A549 (cell line): ENCODE results near the gene SLC9A1.

ENCODE experiments used
- EHMT2 ChIP-seq: fragments of 200-600 bp; sonication (generic); IDR thresholded peaks from 2 replicates; pipeline ENCODE4 v1.6.1; 2016; ENCODE audit warnings: antibody characterized with exemption, low read depth, mild to moderate bottlenecking, moderate library complexity
- MYC ChIP-seq: IDR thresholded peaks from 2 replicates; pipeline ENCODE4 v1.6.1; 2012; ENCODE audit warnings: mild to moderate bottlenecking, inconsistent platforms, low read length, improper control_type of control experiment, borderline replicate concordance
- PHF8 ChIP-seq: fragments of 200-600 bp; sonication (generic); IDR thresholded peaks from 2 replicates; pipeline ENCODE4 v1.6.1; 2016; ENCODE audit warnings: low read depth, mild to moderate bottlenecking, antibody characterized with exemption, moderate library complexity, borderline replicate concordance
- POLR2A ChIP-seq: IDR thresholded peaks from 2 replicates; pipeline ENCODE4 v1.6.1; 2012; ENCODE audit warnings: mild to moderate bottlenecking, low read length
- RAD21 ChIP-seq, 2 experiments: fragments of >200 bp in 1 of 2; sonication (Bioruptor Twin) in 1 of 2; formaldehyde crosslinking in 1 of 2; IDR thresholded peaks in 1 of 2; conservative IDR thresholded peaks in 1 of 2; 2 replicates in 1 of 2; 3 replicates in 1 of 2; pipeline ENCODE4 v1.6.1; 2012 to 2018; ENCODE audit warnings: inconsistent platforms in 1 of 2
- SMC3 ChIP-seq: fragments of >200 bp; sonication (Bioruptor Twin); formaldehyde crosslinking; IDR thresholded peaks from 3 replicates; pipeline ENCODE4 v1.6.1; 2018; ENCODE audit warnings: inconsistent platforms
- TF ChIP-seq, protein P1 (sequence below): fragments of >200 bp; sonication (Bioruptor Twin); formaldehyde crosslinking; IDR thresholded peaks from 3 replicates; pipeline ENCODE4 v1.5.1; 2016
- TF ChIP-seq, protein P2 (sequence below): fragments of 200-600 bp; sonication (generic); IDR thresholded peaks from 2 replicates; pipeline ENCODE4 v1.6.1; 2016; ENCODE audit warnings: antibody characterized with exemption, mild to moderate bottlenecking, moderate library complexity
- TF ChIP-seq, protein P3 (sequence below): IDR thresholded peaks from 2 replicates; pipeline ENCODE4 v1.6.1; 2012

DNA sequence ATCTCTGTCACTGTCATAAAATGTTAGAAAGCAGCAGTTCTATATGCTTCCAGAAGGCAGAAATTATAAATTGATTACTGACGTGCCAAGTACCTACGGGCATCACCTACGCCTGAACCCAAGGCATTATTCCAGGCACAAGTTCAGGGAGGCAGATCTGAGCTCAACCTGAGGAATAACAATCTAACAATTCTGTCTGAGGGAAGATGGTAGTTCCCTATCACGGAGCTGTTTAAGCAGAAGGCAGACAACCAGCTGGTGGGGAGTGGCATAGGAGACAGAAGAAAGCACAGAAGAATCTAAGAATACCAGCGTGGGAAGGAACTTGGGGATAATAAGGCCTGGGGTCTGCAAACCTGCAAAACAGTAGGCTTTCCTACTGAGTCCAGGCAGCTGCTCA lies 40.4 kb downstream of the SLC9A1 start:
- TF ChIP-seq, protein P1, sequence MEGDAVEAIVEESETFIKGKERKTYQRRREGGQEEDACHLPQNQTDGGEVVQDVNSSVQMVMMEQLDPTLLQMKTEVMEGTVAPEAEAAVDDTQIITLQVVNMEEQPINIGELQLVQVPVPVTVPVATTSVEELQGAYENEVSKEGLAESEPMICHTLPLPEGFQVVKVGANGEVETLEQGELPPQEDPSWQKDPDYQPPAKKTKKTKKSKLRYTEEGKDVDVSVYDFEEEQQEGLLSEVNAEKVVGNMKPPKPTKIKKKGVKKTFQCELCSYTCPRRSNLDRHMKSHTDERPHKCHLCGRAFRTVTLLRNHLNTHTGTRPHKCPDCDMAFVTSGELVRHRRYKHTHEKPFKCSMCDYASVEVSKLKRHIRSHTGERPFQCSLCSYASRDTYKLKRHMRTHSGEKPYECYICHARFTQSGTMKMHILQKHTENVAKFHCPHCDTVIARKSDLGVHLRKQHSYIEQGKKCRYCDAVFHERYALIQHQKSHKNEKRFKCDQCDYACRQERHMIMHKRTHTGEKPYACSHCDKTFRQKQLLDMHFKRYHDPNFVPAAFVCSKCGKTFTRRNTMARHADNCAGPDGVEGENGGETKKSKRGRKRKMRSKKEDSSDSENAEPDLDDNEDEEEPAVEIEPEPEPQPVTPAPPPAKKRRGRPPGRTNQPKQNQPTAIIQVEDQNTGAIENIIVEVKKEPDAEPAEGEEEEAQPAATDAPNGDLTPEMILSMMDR = no peak
- no peak for TF ChIP-seq MYC
- TF ChIP-seq, protein P2, sequence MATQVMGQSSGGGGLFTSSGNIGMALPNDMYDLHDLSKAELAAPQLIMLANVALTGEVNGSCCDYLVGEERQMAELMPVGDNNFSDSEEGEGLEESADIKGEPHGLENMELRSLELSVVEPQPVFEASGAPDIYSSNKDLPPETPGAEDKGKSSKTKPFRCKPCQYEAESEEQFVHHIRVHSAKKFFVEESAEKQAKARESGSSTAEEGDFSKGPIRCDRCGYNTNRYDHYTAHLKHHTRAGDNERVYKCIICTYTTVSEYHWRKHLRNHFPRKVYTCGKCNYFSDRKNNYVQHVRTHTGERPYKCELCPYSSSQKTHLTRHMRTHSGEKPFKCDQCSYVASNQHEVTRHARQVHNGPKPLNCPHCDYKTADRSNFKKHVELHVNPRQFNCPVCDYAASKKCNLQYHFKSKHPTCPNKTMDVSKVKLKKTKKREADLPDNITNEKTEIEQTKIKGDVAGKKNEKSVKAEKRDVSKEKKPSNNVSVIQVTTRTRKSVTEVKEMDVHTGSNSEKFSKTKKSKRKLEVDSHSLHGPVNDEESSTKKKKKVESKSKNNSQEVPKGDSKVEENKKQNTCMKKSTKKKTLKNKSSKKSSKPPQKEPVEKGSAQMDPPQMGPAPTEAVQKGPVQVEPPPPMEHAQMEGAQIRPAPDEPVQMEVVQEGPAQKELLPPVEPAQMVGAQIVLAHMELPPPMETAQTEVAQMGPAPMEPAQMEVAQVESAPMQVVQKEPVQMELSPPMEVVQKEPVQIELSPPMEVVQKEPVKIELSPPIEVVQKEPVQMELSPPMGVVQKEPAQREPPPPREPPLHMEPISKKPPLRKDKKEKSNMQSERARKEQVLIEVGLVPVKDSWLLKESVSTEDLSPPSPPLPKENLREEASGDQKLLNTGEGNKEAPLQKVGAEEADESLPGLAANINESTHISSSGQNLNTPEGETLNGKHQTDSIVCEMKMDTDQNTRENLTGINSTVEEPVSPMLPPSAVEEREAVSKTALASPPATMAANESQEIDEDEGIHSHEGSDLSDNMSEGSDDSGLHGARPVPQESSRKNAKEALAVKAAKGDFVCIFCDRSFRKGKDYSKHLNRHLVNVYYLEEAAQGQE = no peak
- TF ChIP-seq RAD21 (conservative IDR thresholded peaks at IDR 0.05 in 1 of 2, IDR thresholded peaks at IDR 0.05 in 1 of 2) = no peak
- no peak for TF ChIP-seq SMC3
- no peak for TF ChIP-seq POLR2A
- TF ChIP-seq PHF8 = no peak
- no peak for TF ChIP-seq EHMT2
- TF ChIP-seq, protein P3, sequence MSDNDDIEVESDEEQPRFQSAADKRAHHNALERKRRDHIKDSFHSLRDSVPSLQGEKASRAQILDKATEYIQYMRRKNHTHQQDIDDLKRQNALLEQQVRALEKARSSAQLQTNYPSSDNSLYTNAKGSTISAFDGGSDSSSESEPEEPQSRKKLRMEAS = no peak
